Adipocyte (in vitro differentiated cells): ENCODE results near the gene DNAH2.

Source experiments
- DNase-seq: peaks from one replicate; pipeline ENCODE4 v3.0.0-alpha.2; 2015; ENCODE audit warnings: low read depth
- H3K27me3 ChIP-seq: replicated peaks from 2 replicates; pipeline ENCODE4 v1.7.0; 2013; ENCODE audit warnings: mild to moderate bottlenecking, low read length, moderate library complexity; ENCODE audit not compliant: control insufficient read depth, insufficient read depth
- H3K36me3 ChIP-seq: 2 replicates; pipeline ENCODE4 v1.7.0; 2013; ENCODE audit warnings: low read length, mild to moderate bottlenecking, moderate library complexity; ENCODE audit not compliant: control insufficient read depth, insufficient read depth, severe bottlenecking
- H3K4me1 ChIP-seq: 2 replicates; pipeline ENCODE4 v1.7.0; 2013; ENCODE audit warnings: mild to moderate bottlenecking, low read length, moderate library complexity; ENCODE audit not compliant: control insufficient read depth, insufficient read depth
- H3K4me3 ChIP-seq: 2 replicates; pipeline ENCODE4 v1.7.0; 2013; ENCODE audit warnings: mild to moderate bottlenecking, low read length, moderate library complexity
- H3K9ac ChIP-seq: 2 replicates; pipeline ENCODE4 v1.7.0; 2013; ENCODE audit warnings: mild to moderate bottlenecking, low read length, moderate library complexity
- H3K9me3 ChIP-seq: 2 replicates; pipeline ENCODE4 v1.7.0; 2013; ENCODE audit warnings: mild to moderate bottlenecking, low read length, moderate library complexity; ENCODE audit not compliant: control insufficient read depth

The DNAH2 gene

GRCh38 chr17:7816926-7817642, 99.5 kb downstream of the DNAH2 start:
- no peaks in the 10 kb centered on the region for H3K36me3 ChIP-seq
- DNase-seq: no peak
- no peak overlapping the region for H3K9ac ChIP-seq

GRCh38 chr17:7817643-7817964, 100.1 kb downstream of the DNAH2 start:
- no peak overlapping the region for H3K4me3 ChIP-seq
- H3K4me1 ChIP-seq: no peaks in the 10 kb centered on the region
- no peak for DNase-seq
- H3K9ac ChIP-seq: no peak overlapping the region
- H3K27me3 ChIP-seq: peaks cover 48% of the 10 kb centered on the region
- H3K36me3 ChIP-seq: no peaks in the 10 kb centered on the region
- H3K9me3 ChIP-seq: no peaks in the 10 kb centered on the region

More at GRCh38 chr17:7816926-7817642, 99.5 kb downstream of the DNAH2 start:
- H3K27me3 ChIP-seq: peaks cover 48% of the 10 kb centered on the region
- no peaks in the 10 kb centered on the region for H3K4me1 ChIP-seq
- H3K4me3 ChIP-seq: no peak overlapping the region
- H3K9me3 ChIP-seq: no peaks in the 10 kb centered on the region

GRCh38 chr17:7818026-7818425, 100.5 kb downstream of the DNAH2 start:
- H3K36me3 ChIP-seq: no peaks in the 10 kb centered on the region
- no peaks in the 10 kb centered on the region for H3K9me3 ChIP-seq
- DNase-seq: no peak
- H3K9ac ChIP-seq: no peak overlapping the region
- no peaks in the 10 kb centered on the region for H3K4me1 ChIP-seq
- H3K4me3 ChIP-seq: no peak overlapping the region
- peaks cover 48% of the 10 kb centered on the region for H3K27me3 ChIP-seq

- Histone ChIP-seq H3K4me1 (no peaks in the 10 kb centered on the region), H3K36me3 (no peaks in the 10 kb centered on the region), H3K9ac (no peak overlapping the region), H3K9me3 (no peaks in the 10 kb centered on the region), H3K4me3 (no peak overlapping the region), H3K27me3 (peaks cover 48% of the 10 kb centered on the region)
- DNase-seq: no peak
These were observed 101.5 kb downstream of the DNAH2 start for GRCh38 chr17:7818746-7819645.

- Histone ChIP-seq H3K27me3 (peaks cover 44% of the 10 kb centered on the region), H3K36me3 (no peaks in the 10 kb centered on the region), H3K9me3 (no peaks in the 10 kb centered on the region), H3K4me1 (peaks cover 3% of the 10 kb centered on the region), H3K9ac (no peak overlapping the region), H3K4me3 (no peak overlapping the region)
- no peak for DNase-seq
These were observed 102.7 kb downstream of the DNAH2 start for GRCh38 chr17:7820231-7820630.

- Histone ChIP-seq H3K4me3 (no peak overlapping the region), H3K27me3 (peaks cover 25% of the 10 kb centered on the region)
These were observed 104.6 kb downstream of the DNAH2 start for GRCh38 chr17:7822126-7822525.

GRCh38 chr17:7823581-7824001, 106.0 kb downstream of the DNAH2 start:
- Histone ChIP-seq H3K4me1 (peaks cover 11% of the 10 kb centered on the region), H3K9ac (no peak overlapping the region), H3K9me3 (no peaks in the 10 kb centered on the region), H3K27me3 (peaks cover 11% of the 10 kb centered on the region), H3K36me3 (no peaks in the 10 kb centered on the region), H3K4me3 (no peak overlapping the region)
- no peak for DNase-seq

More at GRCh38 chr17:7822126-7822525, 104.6 kb downstream of the DNAH2 start:
- Histone ChIP-seq H3K9me3 (no peaks in the 10 kb centered on the region), H3K4me1 (peaks cover 11% of the 10 kb centered on the region), H3K36me3 (no peaks in the 10 kb centered on the region), H3K9ac (no peak overlapping the region)
- no peak for DNase-seq

GRCh38 chr17:7824021-7824924, 106.7 kb downstream of the DNAH2 start:
- H3K27me3 ChIP-seq: peaks cover 4% of the 10 kb centered on the region
- no peaks in the 10 kb centered on the region for H3K9me3 ChIP-seq
- no peak overlapping the region for H3K9ac ChIP-seq
- no peak overlapping the region for H3K4me3 ChIP-seq
- H3K4me1 ChIP-seq: peaks cover 11% of the 10 kb centered on the region
- H3K36me3 ChIP-seq: no peaks in the 10 kb centered on the region
- no peak for DNase-seq

- peaks cover 11% of the 10 kb centered on the region for H3K4me1 ChIP-seq
- H3K9me3 ChIP-seq: no peaks in the 10 kb centered on the region
- no peaks in the 10 kb centered on the region for H3K27me3 ChIP-seq
- peak; percentile 16 for DNase-seq
- H3K9ac ChIP-seq: no peak overlapping the region
- H3K36me3 ChIP-seq: no peaks in the 10 kb centered on the region
- H3K4me3 ChIP-seq: no peak overlapping the region
These were observed 107.9 kb downstream of the DNAH2 start for GRCh38 chr17:7825206-7825990.

- H3K4me3 ChIP-seq: no peak overlapping the region
- no peak for DNase-seq
- no peaks in the 10 kb centered on the region for H3K36me3 ChIP-seq
- peaks cover 15% of the 10 kb centered on the region for H3K27me3 ChIP-seq
- H3K4me1 ChIP-seq: peaks cover 8% of the 10 kb centered on the region
- no peak overlapping the region for H3K9ac ChIP-seq
- H3K9me3 ChIP-seq: no peaks in the 10 kb centered on the region
These were observed 113.1 kb downstream of the DNAH2 start for GRCh38 chr17:7830616-7831015.
